CD4-positive, alpha-beta T cell (primary cell): ENCODE data around the gene PKIG. TPM values are rescaled to one million over a fixed set of nuclear protein-coding genes. Genes with fewer than 3 reads are reported as not detected.

ENCODE experiments used
- ATAC-seq: fragments of 200-7000 bp; cut with Tn5 transposase; one replicate; pipeline ENCODE4 v1.10.0; 2022; ENCODE audit warnings: mild to moderate bottlenecking; ENCODE audit not compliant: poor library complexity
- CTCF ChIA-PET: fragments of 350-600 bp; sonication (Branson Sonifier 250); formaldehyde crosslinking; loops from one replicate; lab custom pipeline; 2021; ENCODE audit warnings: antibody characterized with exemption, inconsistent platforms; lab: Charles Lee
- POLR2A ChIA-PET: fragments of 350-600 bp; sonication (Branson Sonifier 250); formaldehyde crosslinking; loops from one replicate; lab custom pipeline; 2021; ENCODE audit warnings: antibody characterized with exemption, inconsistent platforms; lab: Charles Lee
- DNase-seq, 14 experiments: peaks; one replicate each; pipeline ENCODE4 v3.0.0-alpha.2; 2013 to 2020; ENCODE audit warnings: mixed read lengths in 2 of 14
- H3K27ac ChIP-seq, 2 donors: one replicate each; pipeline versions ENCODE4 v1.5.1 to v1.7.0; 2013; ENCODE audit warnings: low read length in 2 of 2, low read depth in 1 of 2, mild to moderate bottlenecking in 1 of 2
- H3K27me3 ChIP-seq, 2 experiments: 1 replicate in 1 of 2; 2 replicates in 1 of 2; pipeline versions ENCODE4 v1.6.1 to v1.7.0; 2013; ENCODE audit warnings: low read length in 2 of 2, control low read depth in 1 of 2, mild to moderate bottlenecking in 1 of 2, moderate library complexity in 1 of 2; ENCODE audit not compliant: insufficient read depth in 2 of 2, control insufficient read depth in 1 of 2
- H3K36me3 ChIP-seq: one replicate; pipeline ENCODE4 v1.6.1; 2013; ENCODE audit warnings: low read length, control low read depth; ENCODE audit not compliant: insufficient read depth
- H3K4me1 ChIP-seq: one replicate; pipeline ENCODE4 v1.6.1; 2013; ENCODE audit warnings: low read length, control low read depth; ENCODE audit not compliant: insufficient read depth
- H3K4me3 ChIP-seq: one replicate; pipeline ENCODE4 v1.5.1; 2013; ENCODE audit warnings: mild to moderate bottlenecking, low read length, moderate library complexity
- H3K9me3 ChIP-seq, 2 experiments: 1 replicate in 1 of 2; 2 replicates in 1 of 2; pipeline versions ENCODE4 v1.6.1 to v1.7.0; 2013; ENCODE audit warnings: low read length in 2 of 2, mild to moderate bottlenecking in 2 of 2, control low read depth in 1 of 2, moderate library complexity in 1 of 2; ENCODE audit not compliant: control insufficient read depth in 1 of 2, insufficient read depth in 1 of 2
- H3K27ac Mint-ChIP-seq: one replicate; pipeline ENCODE4 v1.8.0; 2020; ENCODE audit warnings: mixed read lengths
- H3K27me3 Mint-ChIP-seq: one replicate; pipeline ENCODE4 v1.8.0; 2021; ENCODE audit warnings: mixed read lengths
- H3K36me3 Mint-ChIP-seq: one replicate; pipeline ENCODE4 v1.8.0; 2021; ENCODE audit warnings: low read depth, mixed read lengths
- H3K4me1 Mint-ChIP-seq: one replicate; pipeline ENCODE4 v1.8.0; 2021; ENCODE audit warnings: low read depth, mixed read lengths
- H3K4me3 Mint-ChIP-seq: one replicate; pipeline ENCODE4 v1.8.0; 2020; ENCODE audit warnings: mild to moderate bottlenecking, mixed read lengths
- H3K9me3 Mint-ChIP-seq: one replicate; pipeline ENCODE4 v1.8.0; 2020; ENCODE audit warnings: mixed read lengths
- intact Hi-C, 2 experiments: fragments of 100-400 bp; cut with DNase I in 1 of 2; cut with micrococcal nuclease in 1 of 2; formaldehyde crosslinking; loops; one replicate each; pipeline versions ENCODE4 v1.15.1 to v1.9.0; 2023 to 2025; cut with DNase I, micrococcal nuclease
- total RNA-seq, 174 experiments: library from RNA in 2 of 174; stranded (reverse) in 2 of 174; gene quantifications; one replicate each; pipeline ENCODE4 v1.2.3 and lab custom pipeline; 2021 to 2026
- TF ChIP-seq, protein P1 (sequence below): fragments of 200-600 bp; IDR thresholded peaks from one replicate; pipeline ENCODE4 v1.8.0; 2022; ENCODE audit warnings: antibody characterized with exemption, mild to moderate bottlenecking

The PKIG gene
- total RNA-seq, 2 experiments from 2014 or later: 1.7 to 2.4 TPM

- ChIA-PET POLR2A (interaction anchor here (0.7 to 5.6 kb wide), 4 partner anchors 23 to 38 kb away, joined by 4 to 27 read pairs (median 16); no protein-coding TSS in a partner anchor), CTCF (interaction anchor here (1.1 kb wide), 1 partner anchor 35 kb away, joined by 5 read pairs; no protein-coding TSS in a partner anchor)
- Mint-ChIP-seq H3K4me1 (peaks cover 83% of the 10 kb centered on the region), H3K27me3 (no peaks in the 10 kb centered on the region), H3K36me3 (peaks cover 12% of the 10 kb centered on the region), H3K9me3 (no peaks in the 10 kb centered on the region), H3K4me3 (peak overlapping the region; percentile 90), H3K27ac (peak overlapping the region; percentile 91)
- ATAC-seq (no peak), DNase-seq (no peak)
- Histone ChIP-seq H3K9me3 (no peaks in the 10 kb centered on the region), H3K36me3 (no peaks in the 10 kb centered on the region), H3K27ac (peak overlapping the region in 1 of 2 donors; percentile 75), H3K27me3 (no peaks in the 10 kb centered on the region), H3K4me1 (peaks cover 86% of the 10 kb centered on the region), H3K4me3 (no peak overlapping the region)
- TF ChIP-seq, protein P1, sequence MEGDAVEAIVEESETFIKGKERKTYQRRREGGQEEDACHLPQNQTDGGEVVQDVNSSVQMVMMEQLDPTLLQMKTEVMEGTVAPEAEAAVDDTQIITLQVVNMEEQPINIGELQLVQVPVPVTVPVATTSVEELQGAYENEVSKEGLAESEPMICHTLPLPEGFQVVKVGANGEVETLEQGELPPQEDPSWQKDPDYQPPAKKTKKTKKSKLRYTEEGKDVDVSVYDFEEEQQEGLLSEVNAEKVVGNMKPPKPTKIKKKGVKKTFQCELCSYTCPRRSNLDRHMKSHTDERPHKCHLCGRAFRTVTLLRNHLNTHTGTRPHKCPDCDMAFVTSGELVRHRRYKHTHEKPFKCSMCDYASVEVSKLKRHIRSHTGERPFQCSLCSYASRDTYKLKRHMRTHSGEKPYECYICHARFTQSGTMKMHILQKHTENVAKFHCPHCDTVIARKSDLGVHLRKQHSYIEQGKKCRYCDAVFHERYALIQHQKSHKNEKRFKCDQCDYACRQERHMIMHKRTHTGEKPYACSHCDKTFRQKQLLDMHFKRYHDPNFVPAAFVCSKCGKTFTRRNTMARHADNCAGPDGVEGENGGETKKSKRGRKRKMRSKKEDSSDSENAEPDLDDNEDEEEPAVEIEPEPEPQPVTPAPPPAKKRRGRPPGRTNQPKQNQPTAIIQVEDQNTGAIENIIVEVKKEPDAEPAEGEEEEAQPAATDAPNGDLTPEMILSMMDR: no peak
- intact Hi-C loops: loop anchor here in 1 of 2 experiments (5.0 kb wide), 1 partner anchor 34 kb away; no protein-coding TSS in a partner anchor
These were observed 65.7 kb downstream of the PKIG start for GRCh38 chr20:44648068-44648467.

DNA sequence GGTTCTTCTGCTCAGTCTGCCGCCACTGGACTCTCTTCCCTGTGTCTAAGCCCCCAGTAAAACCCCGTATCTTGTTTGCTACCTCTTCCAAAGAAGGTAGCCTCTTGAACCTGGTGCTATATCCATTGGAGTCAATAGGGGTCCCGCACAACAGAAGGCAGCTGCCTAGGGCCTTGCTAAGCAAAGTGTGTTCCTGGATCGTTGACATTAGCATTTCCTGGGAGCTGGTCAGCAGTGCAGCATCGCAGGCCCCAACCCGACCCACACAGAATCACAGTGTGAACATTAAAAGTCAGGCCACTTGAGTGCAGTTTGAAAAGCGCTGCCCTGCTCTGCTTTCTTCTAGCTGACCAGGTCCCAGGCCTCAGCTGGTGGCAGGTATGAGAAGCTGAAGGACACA lies 66.2 kb downstream of the PKIG start:
- no peak for DNase-seq
- no peaks in the 10 kb centered on the region for H3K27me3 Mint-ChIP-seq
- H3K9me3 Mint-ChIP-seq: no peaks in the 10 kb centered on the region
- no peaks in the 10 kb centered on the region for H3K27me3 ChIP-seq
- POLR2A ChIA-PET: interaction anchor here (4.5 to 5.6 kb wide), 2 partner anchors 30 to 38 kb away, joined by 26 to 27 read pairs; no protein-coding TSS in a partner anchor
- peaks cover 86% of the 10 kb centered on the region for H3K4me1 ChIP-seq
- H3K4me3 ChIP-seq: no peak overlapping the region
- peak overlapping the region; percentile 91 for H3K27ac Mint-ChIP-seq
- H3K4me1 Mint-ChIP-seq: peaks cover 78% of the 10 kb centered on the region
- no peaks in the 10 kb centered on the region for H3K9me3 ChIP-seq
- TF ChIP-seq, protein P1: no peak
- peaks cover 18% of the 10 kb centered on the region for H3K36me3 Mint-ChIP-seq
- intact Hi-C loops: loop anchor here in 1 of 2 experiments (5.0 kb wide), 1 partner anchor 34 kb away; no protein-coding TSS in a partner anchor
- peak overlapping the region; percentile 90 for H3K4me3 Mint-ChIP-seq
- peak overlapping the region in 1 of 2 donors; percentile 75 for H3K27ac ChIP-seq
- no peak for ATAC-seq
- no peaks in the 10 kb centered on the region for H3K36me3 ChIP-seq
- CTCF ChIA-PET: interaction anchor here (1.1 kb wide), 1 partner anchor 35 kb away, joined by 5 read pairs; no protein-coding TSS in a partner anchor

DNA sequence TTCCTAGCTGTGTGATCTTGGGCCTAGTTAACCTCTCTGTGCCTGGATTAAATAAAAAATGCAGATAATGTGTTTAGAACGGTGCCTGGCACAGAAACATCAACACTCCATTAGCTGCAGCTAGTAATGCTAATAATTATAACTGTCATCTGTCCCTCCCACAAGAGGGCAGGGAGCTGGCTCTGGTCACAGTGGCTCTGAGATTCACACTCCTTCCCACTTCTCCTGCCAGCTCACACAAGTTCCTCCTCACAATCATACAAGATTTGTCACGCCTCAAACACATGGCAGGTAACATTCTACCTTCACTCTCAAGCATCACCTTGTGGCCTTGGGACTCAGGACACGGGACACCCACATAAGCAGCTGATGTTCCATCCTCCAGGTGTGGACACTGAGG lies 66.7 kb downstream of the PKIG start:
- Mint-ChIP-seq H3K27ac (peak overlapping the region; percentile 91), H3K9me3 (no peaks in the 10 kb centered on the region), H3K36me3 (peaks cover 19% of the 10 kb centered on the region), H3K4me1 (peaks cover 72% of the 10 kb centered on the region), H3K4me3 (peak overlapping the region; percentile 90), H3K27me3 (no peaks in the 10 kb centered on the region)
- DNase-seq: no peak
- CTCF ChIA-PET: interaction anchor here (1.1 to 1.2 kb wide), 3 partner anchors 34 to 39 kb away, joined by 3 to 5 read pairs (median 3); no protein-coding TSS in a partner anchor
- peaks cover 82% of the 10 kb centered on the region for H3K4me1 ChIP-seq
- H3K27ac ChIP-seq: peak overlapping the region in 1 of 2 donors; percentile 75
- H3K4me3 ChIP-seq: peak overlapping the region; percentile 13
- no peaks in the 10 kb centered on the region for H3K36me3 ChIP-seq
- ATAC-seq: no peak
- TF ChIP-seq, protein P1: no peak
- POLR2A ChIA-PET: interaction anchor here (0.7 to 5.6 kb wide), 4 partner anchors 23 to 39 kb away, joined by 3 to 27 read pairs (median 18); no protein-coding TSS in a partner anchor
- intact Hi-C loops: loop anchor here in 1 of 2 experiments (5.0 kb wide), 1 partner anchor 33 kb away; no protein-coding TSS in a partner anchor
- no peaks in the 10 kb centered on the region for H3K9me3 ChIP-seq
- no peaks in the 10 kb centered on the region for H3K27me3 ChIP-seq
